Activated naive CD8-positive, alpha-beta T cell (primary cell): ENCODE measurements around the gene ENDOV.

Source experiments
- H3K27ac Mint-ChIP-seq: one replicate; pipeline ENCODE4 v1.8.0; 2021; ENCODE audit warnings: mixed read lengths
- H3K27me3 Mint-ChIP-seq: one replicate; pipeline ENCODE4 v1.8.0; 2021; ENCODE audit warnings: mixed read lengths
- H3K36me3 Mint-ChIP-seq: one replicate; pipeline ENCODE4 v1.8.0; 2021; ENCODE audit warnings: mixed read lengths
- H3K4me1 Mint-ChIP-seq: one replicate; pipeline ENCODE4 v1.8.0; 2021; ENCODE audit warnings: low read depth, mixed read lengths
- H3K4me3 Mint-ChIP-seq: one replicate; pipeline ENCODE4 v1.8.0; 2021; ENCODE audit warnings: mild to moderate bottlenecking, mixed read lengths
- H3K9me3 Mint-ChIP-seq: one replicate; pipeline ENCODE4 v1.8.0; 2021; ENCODE audit warnings: low read depth, mixed read lengths

Gene ENDOV

GRCh38 chr17:80479246-80479566 is 64.2 kb downstream of the ENDOV start:
- Mint-ChIP-seq H3K9me3 (no peaks in the 10 kb centered on the region), H3K27me3 (peaks cover 18% of the 10 kb centered on the region), H3K4me3 (peak overlapping the region; percentile 73), H3K27ac (no peak overlapping the region), H3K4me1 (peaks cover 16% of the 10 kb centered on the region), H3K36me3 (no peaks in the 10 kb centered on the region)

- peaks cover 6% of the 10 kb centered on the region for H3K4me1 Mint-ChIP-seq
- no peak overlapping the region for H3K27ac Mint-ChIP-seq
- no peak overlapping the region for H3K4me3 Mint-ChIP-seq
- H3K27me3 Mint-ChIP-seq: peaks cover 15% of the 10 kb centered on the region
- H3K36me3 Mint-ChIP-seq: no peaks in the 10 kb centered on the region
- H3K9me3 Mint-ChIP-seq: no peaks in the 10 kb centered on the region
Observed at GRCh38 chr17:80480248-80480647, 65.3 kb downstream of the ENDOV start.

- no peak overlapping the region for H3K27ac Mint-ChIP-seq
- H3K4me1 Mint-ChIP-seq: peaks cover 3% of the 10 kb centered on the region
- no peaks in the 10 kb centered on the region for H3K9me3 Mint-ChIP-seq
- no peaks in the 10 kb centered on the region for H3K36me3 Mint-ChIP-seq
- H3K4me3 Mint-ChIP-seq: no peak overlapping the region
- peaks cover 18% of the 10 kb centered on the region for H3K27me3 Mint-ChIP-seq
Observed at GRCh38 chr17:80481284-80482057, 66.5 kb downstream of the ENDOV start.

GRCh38 chr17:80482058-80482318 is 67.0 kb downstream of the ENDOV start:
- H3K4me1 Mint-ChIP-seq: peaks cover 3% of the 10 kb centered on the region
- H3K27ac Mint-ChIP-seq: no peak overlapping the region
- no peak overlapping the region for H3K4me3 Mint-ChIP-seq
- no peaks in the 10 kb centered on the region for H3K9me3 Mint-ChIP-seq
- peaks cover 18% of the 10 kb centered on the region for H3K27me3 Mint-ChIP-seq
- H3K36me3 Mint-ChIP-seq: no peaks in the 10 kb centered on the region

- H3K4me3 Mint-ChIP-seq: no peak overlapping the region
- peaks cover 3% of the 10 kb centered on the region for H3K4me1 Mint-ChIP-seq
- no peaks in the 10 kb centered on the region for H3K36me3 Mint-ChIP-seq
- no peaks in the 10 kb centered on the region for H3K9me3 Mint-ChIP-seq
- H3K27me3 Mint-ChIP-seq: peaks cover 18% of the 10 kb centered on the region
- no peak overlapping the region for H3K27ac Mint-ChIP-seq
Observed at GRCh38 chr17:80482555-80483308, 67.8 kb downstream of the ENDOV start.

GRCh38 chr17:80485846-80486245 is 70.9 kb downstream of the ENDOV start:
- H3K4me3 Mint-ChIP-seq: no peak overlapping the region
- H3K9me3 Mint-ChIP-seq: no peaks in the 10 kb centered on the region
- H3K27me3 Mint-ChIP-seq: peaks cover 13% of the 10 kb centered on the region
- no peaks in the 10 kb centered on the region for H3K4me1 Mint-ChIP-seq
- no peaks in the 10 kb centered on the region for H3K36me3 Mint-ChIP-seq
- no peak overlapping the region for H3K27ac Mint-ChIP-seq

GRCh38 chr17:80486692-80487091 is 71.7 kb downstream of the ENDOV start:
- Mint-ChIP-seq H3K36me3 (no peaks in the 10 kb centered on the region), H3K27me3 (peaks cover 9% of the 10 kb centered on the region), H3K4me1 (no peaks in the 10 kb centered on the region), H3K27ac (no peak overlapping the region), H3K9me3 (no peaks in the 10 kb centered on the region), H3K4me3 (no peak overlapping the region)

- Mint-ChIP-seq H3K36me3 (no peaks in the 10 kb centered on the region), H3K9me3 (no peaks in the 10 kb centered on the region), H3K27me3 (peaks cover 7% of the 10 kb centered on the region), H3K4me3 (no peak overlapping the region), H3K4me1 (no peaks in the 10 kb centered on the region), H3K27ac (no peak overlapping the region)
Observed at GRCh38 chr17:80487511-80487910, 72.5 kb downstream of the ENDOV start.
